GM12878 (cell line): ENCODE data around the gene ME2. TPM values are rescaled to one million over a fixed set of nuclear protein-coding genes. Genes with fewer than 3 reads are reported as not detected.
A peak's percentile ranks its signal among the peaks of the same experiment; 100 is the strongest.

ENCODE experiments used
- CHD4 ChIP-seq: fragments of 200-600 bp; sonication (generic); IDR thresholded peaks from 2 replicates; pipeline ENCODE4 v1.6.1; 2016; ENCODE audit warnings: mild to moderate bottlenecking
- HDGF ChIP-seq: fragments of 450-650 bp; IDR thresholded peaks from 2 replicates; pipeline ENCODE4 v1.6.1; 2016; ENCODE audit warnings: antibody characterized with exemption
- MXI1 ChIP-seq: fragments of 150-350 bp; IDR thresholded peaks from 2 replicates; pipeline ENCODE4 v1.6.1; 2011; ENCODE audit warnings: low read depth, mild to moderate bottlenecking, inconsistent platforms, low read length, improper control_type of control experiment
- NBN ChIP-seq: fragments of 450-650 bp; IDR thresholded peaks from 2 replicates; pipeline ENCODE4 v1.6.1; 2016
- POLR2A ChIP-seq: IDR thresholded peaks from 2 replicates; pipeline ENCODE4 v1.6.1; 2011; ENCODE audit warnings: low read depth, mild to moderate bottlenecking, low read length
- SP1 ChIP-seq: IDR thresholded peaks from one replicate; pipeline ENCODE4 v1.6.1; 2011; ENCODE audit warnings: low read depth, low read length
- SREBF2 ChIP-seq: IDR thresholded peaks from 2 replicates; pipeline ENCODE4 v1.6.1; 2012; ENCODE audit warnings: mild to moderate bottlenecking, low read length
- STAT1 ChIP-seq: fragments of 450-650 bp; conservative IDR thresholded peaks from 2 replicates; pipeline ENCODE4 v1.6.1; 2014; ENCODE audit warnings: antibody characterized with exemption, mild to moderate bottlenecking
- STAT3 ChIP-seq: IDR thresholded peaks from 2 replicates; pipeline ENCODE4 v1.6.1; 2011; ENCODE audit warnings: low read depth, low read length, improper control_type of control experiment
- polyA plus RNA-seq, 11 experiments: library from polyadenylated mRNA; depleted of rRNA in 4 of 11; unstranded in 6 of 11; stranded (reverse) in 5 of 11; fragments of >200 nt; fragmentation: Nextera tagmentation in 4 of 11; fragmentation: Illumina TruSeq in 1 of 11; extraction: Ambion mirVana in 4 of 11; extraction: Trizol in 1 of 11; gene quantifications; 1 replicate in 1 of 11; 2 replicates in 10 of 11; pipeline versions ENCODE4 v1.2.1 to v1.2.3, GENCODE V29; 2011 to 2016; ENCODE audit warnings: inconsistent platforms in 2 of 11, missing spikeins in 2 of 11, low read depth in 1 of 11
- total RNA-seq, 4 experiments: library from RNA; depleted of rRNA in 3 of 4; stranded (reverse); fragments of >200 nt in 3 of 4; fragmentation: Illumina TruSeq in 1 of 4; extraction: Trizol in 1 of 4; gene quantifications; 2 replicates each; pipeline versions ENCODE4 v1.2.1 to v1.2.3, GENCODE V29; 2013 to 2021
- TF ChIP-seq, protein P1 (sequence below): fragments of 450-650 bp; IDR thresholded peaks from 2 replicates; pipeline ENCODE4 v1.6.1; 2017; ENCODE audit warnings: low read depth, mild to moderate bottlenecking, moderate library complexity
- TF ChIP-seq, protein P2 (sequence below): IDR thresholded peaks from 2 replicates; pipeline ENCODE4 v1.6.1; 2011; ENCODE audit warnings: mild to moderate bottlenecking, low read depth, low read length, moderate library complexity; ENCODE audit not compliant: insufficient replicate concordance
- TF ChIP-seq, protein P3 (sequence below): fragments of 150-350 bp; IDR thresholded peaks from 2 replicates; pipeline ENCODE4 v1.6.1; 2016; ENCODE audit warnings: low read depth, low read length
- TF ChIP-seq, protein P4 (sequence below), 3 experiments: IDR thresholded peaks in 2 of 3; conservative IDR thresholded peaks in 1 of 3; 2 replicates each; pipeline ENCODE4 v1.5.1; 2011; ENCODE audit warnings: low read depth in 3 of 3, low read length in 3 of 3, mild to moderate bottlenecking in 3 of 3, control low read depth in 2 of 3, moderate library complexity in 2 of 3, inconsistent platforms in 1 of 3, mixed read lengths in 1 of 3; ENCODE audit not compliant: control insufficient read depth in 2 of 3, insufficient read depth in 1 of 3; ENCODE audit errors: extremely low read depth in 1 of 3
- TF ChIP-seq, protein P5 (sequence below): fragments of 450-650 bp; IDR thresholded peaks from 2 replicates; pipeline ENCODE4 v1.6.1; 2018; ENCODE audit warnings: mild to moderate bottlenecking, low read depth, moderate library complexity; ENCODE audit not compliant: partially characterized antibody

ME2 gene
- total and polyA plus RNA-seq, 10 of the 15 experiments (the other 5 are each of a cell fraction or from before 2014, with no cell fraction given) = 41.3 to 155 (median 133) TPM

DNA sequence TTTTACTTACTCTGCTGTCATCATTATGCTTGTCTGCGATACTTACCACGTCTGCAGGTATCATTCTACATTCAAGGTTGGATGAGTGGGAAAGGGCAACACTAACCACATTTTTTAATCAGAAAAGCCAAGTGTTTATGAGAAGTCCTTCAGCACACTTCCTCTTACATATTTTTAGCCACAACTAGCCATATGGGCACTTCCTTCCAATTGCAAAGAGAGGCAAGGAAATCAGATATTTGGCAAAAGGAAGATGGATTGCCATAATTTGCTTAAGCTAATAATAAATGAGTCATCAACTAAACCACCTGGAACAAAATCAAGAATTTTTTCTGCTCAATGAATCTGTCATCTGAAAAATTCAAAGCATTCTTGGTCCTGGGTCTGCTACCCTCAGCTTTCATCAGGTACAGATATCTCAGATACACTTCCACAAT is 42.4 kb upstream of the ME2 start (continued):
- TF ChIP-seq SREBF2 (no peak), SP1 (no peak), CHD4 (no peak), NBN (no peak), MXI1 (no peak), STAT3 (no peak), STAT1 (no peak), POLR2A (no peak), HDGF (no peak)
- TF ChIP-seq, protein P1, sequence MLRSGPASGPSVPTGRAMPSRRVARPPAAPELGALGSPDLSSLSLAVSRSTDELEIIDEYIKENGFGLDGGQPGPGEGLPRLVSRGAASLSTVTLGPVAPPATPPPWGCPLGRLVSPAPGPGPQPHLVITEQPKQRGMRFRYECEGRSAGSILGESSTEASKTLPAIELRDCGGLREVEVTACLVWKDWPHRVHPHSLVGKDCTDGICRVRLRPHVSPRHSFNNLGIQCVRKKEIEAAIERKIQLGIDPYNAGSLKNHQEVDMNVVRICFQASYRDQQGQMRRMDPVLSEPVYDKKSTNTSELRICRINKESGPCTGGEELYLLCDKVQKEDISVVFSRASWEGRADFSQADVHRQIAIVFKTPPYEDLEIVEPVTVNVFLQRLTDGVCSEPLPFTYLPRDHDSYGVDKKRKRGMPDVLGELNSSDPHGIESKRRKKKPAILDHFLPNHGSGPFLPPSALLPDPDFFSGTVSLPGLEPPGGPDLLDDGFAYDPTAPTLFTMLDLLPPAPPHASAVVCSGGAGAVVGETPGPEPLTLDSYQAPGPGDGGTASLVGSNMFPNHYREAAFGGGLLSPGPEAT = no peak
- TF ChIP-seq, protein P2, sequence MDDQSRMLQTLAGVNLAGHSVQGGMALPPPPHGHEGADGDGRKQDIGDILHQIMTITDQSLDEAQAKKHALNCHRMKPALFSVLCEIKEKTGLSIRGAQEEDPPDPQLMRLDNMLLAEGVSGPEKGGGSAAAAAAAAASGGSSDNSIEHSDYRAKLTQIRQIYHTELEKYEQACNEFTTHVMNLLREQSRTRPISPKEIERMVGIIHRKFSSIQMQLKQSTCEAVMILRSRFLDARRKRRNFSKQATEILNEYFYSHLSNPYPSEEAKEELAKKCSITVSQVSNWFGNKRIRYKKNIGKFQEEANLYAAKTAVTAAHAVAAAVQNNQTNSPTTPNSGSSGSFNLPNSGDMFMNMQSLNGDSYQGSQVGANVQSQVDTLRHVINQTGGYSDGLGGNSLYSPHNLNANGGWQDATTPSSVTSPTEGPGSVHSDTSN = peak; percentile 59
- TF ChIP-seq, protein P3, sequence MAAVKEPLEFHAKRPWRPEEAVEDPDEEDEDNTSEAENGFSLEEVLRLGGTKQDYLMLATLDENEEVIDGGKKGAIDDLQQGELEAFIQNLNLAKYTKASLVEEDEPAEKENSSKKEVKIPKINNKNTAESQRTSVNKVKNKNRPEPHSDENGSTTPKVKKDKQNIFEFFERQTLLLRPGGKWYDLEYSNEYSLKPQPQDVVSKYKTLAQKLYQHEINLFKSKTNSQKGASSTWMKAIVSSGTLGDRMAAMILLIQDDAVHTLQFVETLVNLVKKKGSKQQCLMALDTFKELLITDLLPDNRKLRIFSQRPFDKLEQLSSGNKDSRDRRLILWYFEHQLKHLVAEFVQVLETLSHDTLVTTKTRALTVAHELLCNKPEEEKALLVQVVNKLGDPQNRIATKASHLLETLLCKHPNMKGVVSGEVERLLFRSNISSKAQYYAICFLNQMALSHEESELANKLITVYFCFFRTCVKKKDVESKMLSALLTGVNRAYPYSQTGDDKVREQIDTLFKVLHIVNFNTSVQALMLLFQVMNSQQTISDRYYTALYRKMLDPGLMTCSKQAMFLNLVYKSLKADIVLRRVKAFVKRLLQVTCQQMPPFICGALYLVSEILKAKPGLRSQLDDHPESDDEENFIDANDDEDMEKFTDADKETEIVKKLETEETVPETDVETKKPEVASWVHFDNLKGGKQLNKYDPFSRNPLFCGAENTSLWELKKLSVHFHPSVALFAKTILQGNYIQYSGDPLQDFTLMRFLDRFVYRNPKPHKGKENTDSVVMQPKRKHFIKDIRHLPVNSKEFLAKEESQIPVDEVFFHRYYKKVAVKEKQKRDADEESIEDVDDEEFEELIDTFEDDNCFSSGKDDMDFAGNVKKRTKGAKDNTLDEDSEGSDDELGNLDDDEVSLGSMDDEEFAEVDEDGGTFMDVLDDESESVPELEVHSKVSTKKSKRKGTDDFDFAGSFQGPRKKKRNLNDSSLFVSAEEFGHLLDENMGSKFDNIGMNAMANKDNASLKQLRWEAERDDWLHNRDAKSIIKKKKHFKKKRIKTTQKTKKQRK = no peak
- TF ChIP-seq, protein P4, sequence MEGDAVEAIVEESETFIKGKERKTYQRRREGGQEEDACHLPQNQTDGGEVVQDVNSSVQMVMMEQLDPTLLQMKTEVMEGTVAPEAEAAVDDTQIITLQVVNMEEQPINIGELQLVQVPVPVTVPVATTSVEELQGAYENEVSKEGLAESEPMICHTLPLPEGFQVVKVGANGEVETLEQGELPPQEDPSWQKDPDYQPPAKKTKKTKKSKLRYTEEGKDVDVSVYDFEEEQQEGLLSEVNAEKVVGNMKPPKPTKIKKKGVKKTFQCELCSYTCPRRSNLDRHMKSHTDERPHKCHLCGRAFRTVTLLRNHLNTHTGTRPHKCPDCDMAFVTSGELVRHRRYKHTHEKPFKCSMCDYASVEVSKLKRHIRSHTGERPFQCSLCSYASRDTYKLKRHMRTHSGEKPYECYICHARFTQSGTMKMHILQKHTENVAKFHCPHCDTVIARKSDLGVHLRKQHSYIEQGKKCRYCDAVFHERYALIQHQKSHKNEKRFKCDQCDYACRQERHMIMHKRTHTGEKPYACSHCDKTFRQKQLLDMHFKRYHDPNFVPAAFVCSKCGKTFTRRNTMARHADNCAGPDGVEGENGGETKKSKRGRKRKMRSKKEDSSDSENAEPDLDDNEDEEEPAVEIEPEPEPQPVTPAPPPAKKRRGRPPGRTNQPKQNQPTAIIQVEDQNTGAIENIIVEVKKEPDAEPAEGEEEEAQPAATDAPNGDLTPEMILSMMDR (IDR thresholded peaks at IDR 0.05 in 2 of 3, conservative IDR thresholded peaks at IDR 0.05 in 1 of 3; ENCODE audit: control insufficient read depth in 2 of 3, extremely low read depth in 1 of 3, insufficient read depth in 1 of 3, low read depth in 3 of 3, low read length in 3 of 3) = no peak
- TF ChIP-seq, protein P5, sequence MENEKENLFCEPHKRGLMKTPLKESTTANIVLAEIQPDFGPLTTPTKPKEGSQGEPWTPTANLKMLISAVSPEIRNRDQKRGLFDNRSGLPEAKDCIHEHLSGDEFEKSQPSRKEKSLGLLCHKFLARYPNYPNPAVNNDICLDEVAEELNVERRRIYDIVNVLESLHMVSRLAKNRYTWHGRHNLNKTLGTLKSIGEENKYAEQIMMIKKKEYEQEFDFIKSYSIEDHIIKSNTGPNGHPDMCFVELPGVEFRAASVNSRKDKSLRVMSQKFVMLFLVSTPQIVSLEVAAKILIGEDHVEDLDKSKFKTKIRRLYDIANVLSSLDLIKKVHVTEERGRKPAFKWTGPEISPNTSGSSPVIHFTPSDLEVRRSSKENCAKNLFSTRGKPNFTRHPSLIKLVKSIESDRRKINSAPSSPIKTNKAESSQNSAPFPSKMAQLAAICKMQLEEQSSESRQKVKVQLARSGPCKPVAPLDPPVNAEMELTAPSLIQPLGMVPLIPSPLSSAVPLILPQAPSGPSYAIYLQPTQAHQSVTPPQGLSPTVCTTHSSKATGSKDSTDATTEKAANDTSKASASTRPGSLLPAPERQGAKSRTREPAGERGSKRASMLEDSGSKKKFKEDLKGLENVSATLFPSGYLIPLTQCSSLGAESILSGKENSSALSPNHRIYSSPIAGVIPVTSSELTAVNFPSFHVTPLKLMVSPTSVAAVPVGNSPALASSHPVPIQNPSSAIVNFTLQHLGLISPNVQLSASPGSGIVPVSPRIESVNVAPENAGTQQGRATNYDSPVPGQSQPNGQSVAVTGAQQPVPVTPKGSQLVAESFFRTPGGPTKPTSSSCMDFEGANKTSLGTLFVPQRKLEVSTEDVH = no peak
- TF ChIP-seq, all 136 proteins: peak for 13
